Left lung (tissue), 10 donors: ENCODE data around the gene GLI3. TPM values are rescaled to one million over a fixed set of nuclear protein-coding genes. Genes with fewer than 3 reads are reported as not detected.

Experiments
- ATAC-seq: fragments of 200-7000 bp; cut with Tn5 transposase; one replicate; pipeline ENCODE4 v1.9.1; 2020; ENCODE audit warnings: moderate library complexity
- DNase-seq, 4 donors: peaks; one replicate each; pipeline ENCODE4 v3.0.0-alpha.2; 2013 to 2020
- H3K27ac ChIP-seq, 2 donors: fragments of 200-600 bp; sonication (generic) in 1 of 2; one replicate each; pipeline versions ENCODE4 v1.5.0 to v1.8.0; 2020 to 2021
- H3K27me3 ChIP-seq, 2 donors: fragments of 200-600 bp; sonication (generic) in 1 of 2; one replicate each; pipeline versions ENCODE4 v1.5.0 to v1.8.0; 2020 to 2021
- H3K36me3 ChIP-seq, 2 donors: fragments of 200-600 bp; sonication (generic) in 1 of 2; one replicate each; pipeline versions ENCODE4 v1.5.0 to v1.8.0; 2020 to 2021
- H3K4me1 ChIP-seq, 2 donors: fragments of 200-600 bp; one replicate each; pipeline ENCODE4 v1.8.0; 2021
- H3K4me3 ChIP-seq, 2 donors: fragments of 200-600 bp; sonication (generic) in 1 of 2; one replicate each; pipeline versions ENCODE4 v1.5.0 to v1.8.0; 2020 to 2021; ENCODE audit warnings: mild to moderate bottlenecking in 1 of 2
- H3K9me3 ChIP-seq, 2 donors: fragments of 200-600 bp; sonication (generic) in 1 of 2; one replicate each; pipeline versions ENCODE4 v1.5.0 to v1.8.0; 2020 to 2021
- CTCF ChIP-seq, 2 donors: fragments of 200-600 bp; sonication (generic) in 1 of 2; IDR thresholded peaks; one replicate each; pipeline versions ENCODE4 v1.5.0 to v1.8.0; 2021; ENCODE audit warnings: antibody characterized with exemption in 2 of 2
- intact Hi-C, 2 donors: fragments of 100-400 bp; cut with DNase I; formaldehyde crosslinking; loops; one replicate each; pipeline versions ENCODE4 v1.11.2 to v1.14.2; 2022
- polyA plus RNA-seq, 6 donors: library from polyadenylated mRNA; unstranded; fragments of 120-200 nt; gene quantifications; one replicate each; pipeline ENCODE4 v1.2.1, GENCODE V29; 2013; ENCODE audit not compliant: insufficient read length in 6 of 6
- total RNA-seq, 2 donors: library from RNA; stranded (reverse); fragmentation: NEBNext Ultra II Directional; extraction: Animal tissue kit (Norgen Biotek cat#: 25700); gene quantifications; one replicate each; pipeline ENCODE4 v1.2.1, GENCODE V29; 2021
- donor health status: DM: no; HTN: yes; CAD: no.
- donor health status: DM: no; HTN: no; CAD: no.

The GLI3 gene
- total and polyA plus RNA-seq, 8 donors: 20.3 to 38.0 (median 31.3) TPM

- TF ChIP-seq CTCF (IDR thresholded peaks at IDR 0.05): no peak
- no peak overlapping the region for H3K4me3 ChIP-seq
- intact Hi-C loops: no loop called here
- H3K36me3 ChIP-seq: no peaks in the 10 kb centered on the region
- no peaks in the 10 kb centered on the region for H3K27me3 ChIP-seq
- DNase-seq (no peak), ATAC-seq (peak; percentile 40)
- H3K27ac ChIP-seq: no peak overlapping the region
- peaks cover 0 to 6% of the 10 kb centered on the region in 2 donors for H3K4me1 ChIP-seq
- H3K9me3 ChIP-seq: no peaks in the 10 kb centered on the region
These were observed 151.5 kb downstream of the GLI3 start for GRCh38 chr7:42085531-42085930.

GRCh38 chr7:42084263-42084662, 152.7 kb downstream of the GLI3 start:
- Histone ChIP-seq H3K27me3 (no peaks in the 10 kb centered on the region), H3K36me3 (no peaks in the 10 kb centered on the region), H3K4me1 (peaks cover 0 to 6% of the 10 kb centered on the region in 2 donors), H3K4me3 (no peak overlapping the region), H3K9me3 (no peaks in the 10 kb centered on the region), H3K27ac (no peak overlapping the region)
- intact Hi-C loops: no loop called here
- ATAC-seq: no peak
- DNase-seq: no peak
- TF ChIP-seq CTCF (IDR thresholded peaks at IDR 0.05): no peak

- H3K27me3 ChIP-seq: no peaks in the 10 kb centered on the region
- no peak overlapping the region for H3K27ac ChIP-seq
- peaks cover 0 to 6% of the 10 kb centered on the region in 2 donors for H3K4me1 ChIP-seq
- no peak overlapping the region for H3K4me3 ChIP-seq
- no peak for TF ChIP-seq CTCF (IDR thresholded peaks at IDR 0.05)
- no peaks in the 10 kb centered on the region for H3K9me3 ChIP-seq
- DNase-seq: no peak
- H3K36me3 ChIP-seq: no peaks in the 10 kb centered on the region
- no peak for ATAC-seq
- intact Hi-C loops: no loop called here
These were observed 153.7 kb downstream of the GLI3 start for GRCh38 chr7:42083284-42083683.

- peaks cover 0 to 6% of the 10 kb centered on the region in 2 donors for H3K4me1 ChIP-seq
- H3K4me3 ChIP-seq: no peak overlapping the region
- DNase-seq (peak in 1 of 4 donors; percentile 53), ATAC-seq (no peak)
- H3K27me3 ChIP-seq: no peaks in the 10 kb centered on the region
- no peaks in the 10 kb centered on the region for H3K36me3 ChIP-seq
- H3K9me3 ChIP-seq: no peaks in the 10 kb centered on the region
- TF ChIP-seq CTCF (IDR thresholded peaks at IDR 0.05): no peak
- intact Hi-C loops: no loop called here
- H3K27ac ChIP-seq: no peak overlapping the region
These were observed 154.9 kb downstream of the GLI3 start for GRCh38 chr7:42082144-42082543.

GRCh38 chr7:42081671-42082070, 155.3 kb downstream of the GLI3 start:
- peak in 1 of 4 donors; percentile 26 for DNase-seq
- Histone ChIP-seq H3K4me3 (no peak overlapping the region), H3K27ac (no peak overlapping the region), H3K36me3 (no peaks in the 10 kb centered on the region), H3K4me1 (peaks cover 0 to 6% of the 10 kb centered on the region in 2 donors), H3K27me3 (no peaks in the 10 kb centered on the region), H3K9me3 (no peaks in the 10 kb centered on the region)
- peak; percentile 75 for ATAC-seq
- TF ChIP-seq CTCF (IDR thresholded peaks at IDR 0.05): no peak
- intact Hi-C loops: no loop called here
